Spleen (tissue), 7 donors: ENCODE data around the gene PTBP3.

Experiments
- CTCF ChIP-seq, 11 experiments: fragments of 200-600 bp in 7 of 11; fragments of 450-650 bp in 4 of 11; sonication (generic) in 4 of 11; IDR thresholded peaks in 8 of 11; conservative IDR thresholded peaks in 3 of 11; 1 replicate in 7 of 11; 2 replicates in 4 of 11; pipeline versions ENCODE4 v1.4.0 to v1.8.0; 2016 to 2021; ENCODE audit warnings: antibody characterized with exemption in 11 of 11, inconsistent platforms in 4 of 11, mild to moderate bottlenecking in 1 of 11
- POLR2A ChIP-seq, 3 donors: fragments of 450-650 bp; IDR thresholded peaks; one replicate each; pipeline ENCODE4 v1.5.1; 2017; ENCODE audit warnings: antibody characterized with exemption in 3 of 3, mild to moderate bottlenecking in 1 of 3
- POLR2AphosphoS5 ChIP-seq, 3 donors: sonication (generic); formaldehyde crosslinking; IDR thresholded peaks; one replicate each; pipeline ENCODE4 v1.5.1; 2017; ENCODE audit warnings: antibody characterized with exemption in 3 of 3
- donor health status: DM: no; HTN: no; CAD: no; lungs with moderate emphysema.
- donor health status: DM: no; HTN: no; CAD: no.
- donor health status: DM: no; HTN: no; CAD: no.

- TF ChIP-seq POLR2AphosphoS5 (IDR thresholded peaks at IDR 0.05) (peak in 2 of 3 donors; percentile 14 to 16), CTCF (IDR thresholded peaks at IDR 0.05 in 8 of 11, conservative IDR thresholded peaks at IDR 0.05 in 3 of 11) (no peak), POLR2A (IDR thresholded peaks at IDR 0.05) (no peak)
Measured at GRCh38 chr9:112174965-112175795, 158.2 kb downstream of the PTBP3 start, which contains the start of gene SUSD1.
